Measurements from ENCODE around the gene SHISA9.

Gene SHISA9

DNA sequence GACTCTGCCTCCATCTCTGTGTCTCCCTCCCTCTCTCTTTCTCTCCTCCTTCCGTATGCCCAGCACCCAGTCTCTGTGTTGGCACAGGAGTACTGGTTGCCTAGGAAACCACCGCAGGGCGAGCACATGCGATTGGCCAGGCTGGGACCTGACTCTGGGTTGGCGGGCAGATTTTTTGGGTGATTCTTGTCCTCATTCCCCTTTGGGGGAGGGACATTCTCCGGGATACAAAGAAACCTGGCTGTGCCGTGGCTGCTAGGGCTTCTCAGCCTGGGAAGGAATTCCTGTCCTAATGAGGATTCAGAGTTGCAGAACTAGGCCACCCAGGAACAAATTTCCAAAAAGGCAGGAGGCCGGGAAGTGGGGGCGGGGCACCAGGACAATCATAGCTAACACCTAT is 168.9 kb downstream of the SHISA9 start:
- DNase-seq (ENCODE audit: low read depth) = no peak

GRCh38 chr16:13076878-13077277 is 175.5 kb downstream of the SHISA9 start:
- DNase-seq (ENCODE audit: low read depth) = no peak

DNA sequence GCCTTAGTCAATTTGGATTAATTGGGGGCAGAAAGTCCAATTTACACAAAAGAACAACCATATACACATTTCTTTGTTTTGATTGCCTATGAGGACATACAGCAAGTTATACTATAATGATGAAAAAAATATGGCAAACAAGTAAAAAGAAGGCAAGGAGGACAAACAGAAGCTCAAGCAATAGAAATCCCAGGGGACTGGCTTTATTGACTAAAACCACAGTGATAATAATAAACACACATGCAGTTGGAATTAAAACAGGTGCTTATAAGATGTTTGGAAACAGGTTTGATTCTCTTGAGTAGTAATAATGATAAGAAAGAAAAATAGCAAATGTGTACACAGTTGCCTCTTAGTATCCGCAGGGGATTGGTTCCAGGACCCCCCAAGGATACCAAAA is 176.4 kb downstream of the SHISA9 start:
- no peak for DNase-seq (ENCODE audit: low read depth)

DNA sequence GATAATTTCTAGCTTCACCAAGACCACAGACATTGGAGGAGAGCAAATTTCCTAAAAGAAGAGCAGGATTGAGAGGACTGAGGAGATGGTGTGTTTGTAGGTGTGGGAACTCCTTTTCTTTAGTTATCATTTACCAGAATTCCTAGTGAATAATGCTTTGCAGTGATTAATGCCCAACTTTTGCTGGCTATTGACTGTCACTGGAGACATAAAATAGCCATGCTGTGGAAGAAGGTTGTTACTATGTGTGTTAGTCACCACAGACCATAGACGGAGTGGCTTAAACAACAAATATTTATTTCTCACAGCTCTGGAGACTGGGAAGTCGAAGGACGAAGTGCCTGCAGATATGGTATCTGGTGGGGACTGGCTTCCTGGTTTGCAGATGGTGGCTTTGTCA is 179.1 kb downstream of the SHISA9 start:
- DNase-seq (ENCODE audit: low read depth) = no peak

DNA sequence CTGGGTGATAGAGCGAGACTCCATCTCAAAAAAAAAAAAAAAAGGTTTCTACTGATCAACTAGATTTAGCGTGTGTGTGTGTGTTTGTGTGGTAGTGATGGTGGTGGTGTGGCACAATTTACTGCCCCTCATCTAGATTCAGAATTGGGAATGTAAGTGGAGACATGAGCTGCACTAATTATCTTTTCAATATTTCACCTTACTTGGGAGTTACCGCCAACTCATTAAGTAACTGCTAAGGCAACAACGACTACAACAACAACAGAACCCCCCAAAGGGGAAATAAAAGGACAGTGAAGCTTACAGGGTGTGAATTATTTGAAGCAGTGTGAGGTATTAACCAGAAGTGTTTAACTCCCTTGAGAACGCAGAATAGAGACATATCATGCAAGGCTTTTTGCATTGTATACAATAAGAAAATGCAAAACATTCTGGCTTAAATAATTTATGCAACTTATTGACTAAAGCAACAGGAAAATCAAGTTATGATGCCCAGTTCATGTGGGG is 180.5 kb downstream of the SHISA9 start:
- DNase-seq (ENCODE audit: low read depth) = no peak

- DNase-seq (ENCODE audit: low read depth) = no peak
These were observed 182.3 kb downstream of the SHISA9 start for GRCh38 chr16:13083681-13084080.

- no peak for DNase-seq (ENCODE audit: low read depth)
These were observed 182.9 kb downstream of the SHISA9 start for GRCh38 chr16:13084331-13084730.

- no peak for DNase-seq (ENCODE audit: low read depth)
These were observed 192.3 kb downstream of the SHISA9 start for GRCh38 chr16:13093661-13094060.

DNA sequence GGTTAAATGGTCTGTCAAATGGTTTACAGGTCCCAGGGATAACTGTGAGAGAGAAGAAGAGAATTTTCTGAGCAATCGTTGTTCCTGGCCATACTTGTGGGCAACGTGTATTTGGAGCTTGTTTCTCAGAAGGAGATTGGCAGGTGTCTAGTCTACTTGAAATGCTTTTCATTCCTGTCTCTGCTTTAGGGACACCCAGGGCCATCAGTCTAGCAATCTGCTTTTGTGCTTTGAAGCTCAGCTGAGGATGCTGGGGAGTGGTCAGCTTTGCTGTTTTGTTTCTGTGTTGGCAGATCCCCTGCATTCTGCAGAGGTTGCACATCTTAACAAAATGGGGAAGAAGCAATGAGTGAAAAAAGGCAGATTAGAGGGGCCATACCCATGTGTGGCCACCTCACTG is 193.7 kb downstream of the SHISA9 start:
- no peak for DNase-seq (ENCODE audit: low read depth)

- DNase-seq (ENCODE audit: low read depth) = no peak
These were observed 197.1 kb downstream of the SHISA9 start for GRCh38 chr16:13098536-13098935.

DNA sequence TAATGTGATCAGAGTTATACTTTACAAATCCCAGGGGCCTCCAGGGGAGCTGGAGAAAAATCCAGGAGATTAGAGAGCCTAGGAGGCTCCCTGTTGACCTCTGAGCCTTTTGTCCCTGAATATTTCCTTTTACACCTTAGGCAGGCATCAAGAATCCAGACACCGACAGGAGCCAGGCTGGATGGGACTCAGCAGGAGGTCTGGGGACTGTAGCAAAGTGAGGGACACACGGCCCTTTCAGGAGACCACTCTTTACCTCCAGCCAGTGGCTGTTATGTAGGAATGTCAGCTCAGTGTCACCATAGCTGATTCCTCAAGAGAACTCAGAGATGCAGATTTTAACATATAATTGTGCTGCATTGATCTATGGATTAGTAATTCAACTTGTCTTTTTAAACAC is 198.4 kb downstream of the SHISA9 start:
- no peak for DNase-seq (ENCODE audit: low read depth)

GRCh38 chr16:13100970-13101369 is 199.6 kb downstream of the SHISA9 start:
- no peak for DNase-seq (ENCODE audit: low read depth)

DNA sequence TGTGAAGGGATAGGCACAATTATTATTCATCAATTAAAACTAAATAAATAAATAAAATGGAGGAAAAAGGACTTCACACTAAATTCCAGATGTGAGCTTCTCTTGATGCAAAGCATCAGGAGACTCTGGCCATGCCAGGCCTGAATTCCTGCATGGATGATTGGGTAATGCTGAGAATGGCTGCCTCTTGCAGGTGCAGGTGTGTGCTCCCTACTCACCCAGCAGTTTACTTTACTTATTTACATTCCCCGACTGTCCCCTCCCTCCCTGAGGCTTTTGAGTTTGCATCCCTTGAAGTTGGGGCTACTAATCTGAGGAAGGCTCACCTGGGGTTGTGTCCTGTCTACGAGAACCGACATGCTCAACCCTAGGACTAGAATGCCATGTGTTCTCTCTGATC is 200.4 kb downstream of the SHISA9 start:
- DNase-seq (ENCODE audit: low read depth) = no peak

- DNase-seq (ENCODE audit: low read depth) = no peak
These were observed 201.0 kb downstream of the SHISA9 start for GRCh38 chr16:13102401-13102800.

DNA sequence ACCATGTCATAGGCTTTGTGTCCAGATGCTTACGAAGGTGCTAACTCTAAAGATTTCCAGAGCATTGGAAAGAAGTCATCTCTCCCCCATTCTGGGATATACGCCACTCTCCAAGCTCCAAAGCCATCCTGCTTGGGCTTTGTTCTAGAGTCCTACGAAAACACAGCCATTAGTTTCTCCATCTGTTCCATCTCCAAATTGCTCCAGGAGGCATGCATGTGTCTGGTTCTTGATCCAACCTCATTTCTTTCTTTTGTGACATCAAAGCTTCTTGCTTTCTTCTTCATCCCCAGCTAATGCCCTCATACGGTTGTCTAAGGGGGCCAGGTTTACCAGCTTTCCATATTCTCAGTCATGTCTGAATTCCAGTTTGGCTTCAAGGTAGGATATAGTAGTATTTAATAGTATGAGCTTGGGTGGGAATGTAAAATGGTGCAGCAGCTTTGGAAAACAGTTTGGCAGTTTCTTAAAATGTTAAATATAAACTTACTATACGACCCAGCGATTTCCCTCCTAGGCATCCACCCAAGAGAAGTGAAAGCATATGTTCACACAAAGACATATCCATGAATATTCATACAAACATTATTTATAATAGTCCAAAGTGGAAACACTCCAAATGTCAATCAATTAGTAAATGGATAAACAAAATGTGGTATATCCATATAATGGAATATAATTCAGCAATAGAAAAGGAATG is 202.6 kb downstream of the SHISA9 start:
- DNase-seq (ENCODE audit: low read depth) = no peak

GRCh38 chr16:13104772-13105171 is 203.4 kb downstream of the SHISA9 start:
- DNase-seq (ENCODE audit: low read depth) = no peak

GRCh38 chr16:13105427-13105826 is 204.0 kb downstream of the SHISA9 start:
- no peak for DNase-seq (ENCODE audit: low read depth)

GRCh38 chr16:13106464-13106863 is 205.1 kb downstream of the SHISA9 start:
- no peak for DNase-seq (ENCODE audit: low read depth)

GRCh38 chr16:13108126-13108525 is 206.7 kb downstream of the SHISA9 start:
- no peak for DNase-seq (ENCODE audit: low read depth)

DNA sequence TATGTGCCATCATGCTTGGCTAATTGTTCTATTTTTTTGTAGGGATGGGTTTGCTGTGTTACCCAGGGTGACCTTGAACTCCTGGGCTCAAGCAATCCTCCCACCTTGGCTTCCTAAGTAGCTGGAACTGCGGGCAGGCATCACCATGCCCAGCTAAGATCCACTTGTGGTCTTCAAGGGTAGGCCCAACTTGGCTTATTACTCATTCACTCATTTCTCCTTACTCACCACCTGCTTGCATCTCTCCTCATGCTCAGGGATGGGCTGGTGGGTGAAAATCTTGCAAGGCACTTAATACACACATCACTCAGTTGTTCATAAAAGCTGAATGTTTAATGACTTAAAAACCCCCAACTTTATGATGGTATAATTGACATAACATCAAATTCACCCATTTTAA is 207.8 kb downstream of the SHISA9 start:
- DNase-seq (ENCODE audit: low read depth) = no peak

- peak; percentile 55 for DNase-seq (ENCODE audit: low read depth)
These were observed 208.9 kb downstream of the SHISA9 start for GRCh38 chr16:13110124-13110796.

DNA sequence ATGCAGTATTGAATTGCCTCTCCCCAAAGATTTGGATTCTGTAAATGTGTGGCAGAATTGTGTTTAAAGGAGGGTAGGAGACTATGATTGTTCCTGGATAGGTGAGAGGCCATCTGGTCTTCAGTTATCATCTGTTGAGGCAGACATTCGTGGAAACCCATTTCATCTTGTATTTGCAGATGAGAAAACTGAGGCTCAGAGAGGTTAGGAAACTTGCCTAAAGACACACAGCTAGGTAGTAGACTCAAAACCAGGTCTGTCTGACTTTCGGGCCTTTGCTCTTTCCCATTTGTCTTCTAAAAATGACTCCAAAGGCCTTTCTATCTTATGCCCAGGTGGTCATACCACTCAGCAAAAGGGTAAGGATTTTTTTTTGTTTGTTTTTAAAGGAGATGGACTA is 210.3 kb downstream of the SHISA9 start:
- no peak for DNase-seq (ENCODE audit: low read depth)

GRCh38 chr16:13113741-13114140 is 212.3 kb downstream of the SHISA9 start:
- no peak for DNase-seq (ENCODE audit: low read depth)

DNA sequence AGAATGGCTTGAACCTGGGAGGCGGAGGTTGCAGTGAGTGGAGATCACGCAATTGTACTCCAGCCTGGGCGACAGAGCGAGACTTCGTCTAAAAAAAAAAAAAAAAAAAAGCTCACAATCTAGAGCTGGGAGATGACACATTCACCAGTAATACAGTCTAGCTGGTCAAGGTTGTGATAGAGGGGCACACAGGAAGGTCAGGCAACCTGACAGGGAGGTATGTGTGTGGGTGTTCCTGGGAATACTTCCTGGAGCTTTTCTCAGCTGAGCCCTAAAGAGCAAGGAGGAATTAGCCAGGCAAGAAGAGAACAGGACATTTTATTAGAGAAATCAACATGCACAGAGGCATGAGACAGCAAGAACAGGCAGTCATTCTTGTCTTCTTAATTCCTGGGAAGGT is 216.7 kb downstream of the SHISA9 start:
- DNase-seq (ENCODE audit: low read depth) = no peak
